GM21786 (cell line): ENCODE measurements around the gene GATD1.
A peak's percentile ranks its signal among the peaks of the same experiment; 100 is the strongest.

ENCODE experiments used
- ATAC-seq: cut with Tn5 transposase; IDR thresholded peaks from one replicate; pipeline ENCODE4 v1.9.1; 2021; ENCODE audit not compliant: unreplicated experiment

The GATD1 gene

GRCh38 chr11:782264-783174 lies 5.2 kb upstream of the GATD1 start:
- no peak for ATAC-seq

DNA sequence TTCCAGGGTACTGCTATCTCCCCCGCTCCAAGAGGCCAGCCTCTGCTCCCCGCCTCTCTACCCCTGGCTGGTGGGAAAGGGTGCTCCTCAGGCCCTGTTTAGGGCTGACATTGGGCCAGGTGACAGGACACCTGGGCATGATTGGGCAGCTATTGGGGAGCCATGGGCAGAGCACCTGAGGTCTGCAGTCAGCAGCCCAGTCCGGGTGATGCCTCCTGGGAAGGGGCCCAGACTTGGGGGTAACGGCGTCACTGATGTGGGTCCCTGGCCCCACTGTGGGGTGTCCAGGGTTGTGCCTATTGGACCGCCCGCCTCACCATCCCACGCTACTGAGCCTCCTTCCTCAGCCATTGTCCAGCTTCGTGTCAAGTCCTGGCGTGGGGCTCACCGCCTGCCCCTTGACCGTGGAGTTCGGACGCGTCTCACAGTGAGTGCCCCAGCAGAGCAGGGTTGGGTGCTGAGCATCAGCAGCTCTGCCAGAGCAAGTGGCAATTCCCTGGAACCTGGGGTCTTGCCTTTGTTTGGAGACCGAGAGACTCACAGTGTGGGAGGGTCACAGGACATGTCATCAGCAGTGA lies 2.8 kb upstream of the GATD1 start:
- no peak for ATAC-seq

GRCh38 chr11:778976-779954 lies 2.0 kb upstream of the GATD1 start:
- ATAC-seq = no peak

- ATAC-seq = peak; percentile 30
Observed at GRCh38 chr11:776561-777287, 563 bp downstream of the GATD1 start.

GRCh38 chr11:776263-776560 lies 1.1 kb downstream of the GATD1 start:
- no peak for ATAC-seq

GRCh38 chr11:774873-775592 lies 2.3 kb downstream of the GATD1 start:
- ATAC-seq = no peak

DNA sequence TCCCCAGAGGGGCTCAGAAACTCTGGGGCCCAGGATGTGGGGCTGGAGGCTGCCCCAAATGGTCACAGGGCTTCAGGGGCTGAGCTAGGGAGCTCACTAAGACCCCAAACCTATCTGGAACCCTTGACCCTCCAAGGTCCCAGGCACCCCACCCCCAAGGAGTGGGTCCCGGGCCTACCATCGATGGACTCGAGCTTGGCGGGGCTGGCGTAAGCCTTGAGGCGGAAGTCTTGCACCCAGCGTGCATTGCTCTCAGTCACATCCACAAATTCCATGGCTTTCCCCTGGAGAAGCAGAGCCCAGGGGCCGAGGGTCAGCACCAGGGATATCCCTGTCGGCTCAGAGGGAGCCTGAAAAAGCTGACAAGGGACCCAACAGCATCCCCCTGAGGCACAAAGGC lies 3.5 kb downstream of the GATD1 start:
- ATAC-seq = no peak

DNA sequence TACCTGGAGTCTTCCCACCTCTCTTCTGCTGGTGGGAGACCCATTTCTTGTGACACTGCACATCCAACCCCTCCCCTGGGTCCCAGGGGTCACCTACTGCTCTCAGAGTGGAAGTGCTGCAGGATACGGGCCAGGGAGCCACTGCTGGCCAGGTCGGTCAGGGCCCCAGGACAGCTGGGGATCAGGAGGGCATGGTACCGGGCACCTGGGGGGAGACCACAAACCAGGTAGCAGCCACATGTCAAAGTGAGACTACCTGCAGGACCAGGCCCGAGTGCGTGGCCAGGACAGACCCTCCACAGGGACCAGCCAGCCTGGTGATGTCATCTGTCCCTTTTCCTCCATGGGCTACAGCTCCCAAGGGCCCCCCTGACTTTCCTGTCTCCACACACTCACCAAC lies 3.9 kb downstream of the GATD1 start:
- ATAC-seq = no peak

DNA sequence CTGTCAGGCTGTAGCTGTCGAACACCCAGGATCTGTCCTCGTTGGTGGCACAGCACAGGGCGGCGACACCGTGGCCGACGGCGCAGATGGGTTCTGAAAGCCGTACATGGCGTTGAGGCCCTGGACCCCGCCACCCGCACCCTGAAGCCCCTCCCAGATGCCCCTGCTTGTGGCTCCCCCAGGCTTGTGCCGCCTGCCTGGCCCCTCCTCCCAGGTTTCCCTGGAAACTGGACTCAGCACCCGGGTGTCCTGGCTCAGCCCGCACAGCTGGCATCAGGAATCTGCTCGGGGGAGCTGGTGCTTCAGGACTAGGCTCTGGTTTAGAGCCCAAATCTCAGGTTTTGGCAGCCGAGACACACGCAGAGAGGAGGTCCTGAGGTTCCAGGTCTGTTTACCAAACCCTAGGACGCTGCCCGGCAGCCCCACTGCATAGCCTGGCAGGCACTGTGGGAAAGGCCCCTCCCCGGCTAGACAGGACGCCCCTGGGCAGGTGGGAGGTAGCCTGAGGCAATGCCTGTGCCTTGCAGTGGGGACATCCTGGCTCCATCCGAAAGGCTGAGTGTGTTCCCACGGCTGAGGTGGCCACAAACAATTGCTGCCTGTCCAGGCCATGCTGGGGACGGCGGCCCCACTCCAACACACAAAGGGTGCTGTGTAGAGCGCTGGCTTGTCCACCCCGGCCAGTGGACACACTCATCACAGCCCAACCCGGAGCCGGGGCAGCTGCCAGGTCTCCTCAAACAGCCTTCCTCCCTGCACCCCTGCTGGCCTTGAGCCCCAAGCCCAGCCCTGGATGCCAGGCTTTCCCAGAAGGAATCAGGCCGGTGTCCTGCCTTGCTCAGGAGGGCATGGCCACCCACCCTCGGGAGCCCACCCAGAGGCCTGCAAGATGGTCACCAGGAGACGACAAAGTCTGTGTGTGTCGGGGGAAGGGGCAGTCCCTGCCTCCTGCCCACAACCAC lies 4.6 kb downstream of the GATD1 start:
- ATAC-seq = no peak

DNA sequence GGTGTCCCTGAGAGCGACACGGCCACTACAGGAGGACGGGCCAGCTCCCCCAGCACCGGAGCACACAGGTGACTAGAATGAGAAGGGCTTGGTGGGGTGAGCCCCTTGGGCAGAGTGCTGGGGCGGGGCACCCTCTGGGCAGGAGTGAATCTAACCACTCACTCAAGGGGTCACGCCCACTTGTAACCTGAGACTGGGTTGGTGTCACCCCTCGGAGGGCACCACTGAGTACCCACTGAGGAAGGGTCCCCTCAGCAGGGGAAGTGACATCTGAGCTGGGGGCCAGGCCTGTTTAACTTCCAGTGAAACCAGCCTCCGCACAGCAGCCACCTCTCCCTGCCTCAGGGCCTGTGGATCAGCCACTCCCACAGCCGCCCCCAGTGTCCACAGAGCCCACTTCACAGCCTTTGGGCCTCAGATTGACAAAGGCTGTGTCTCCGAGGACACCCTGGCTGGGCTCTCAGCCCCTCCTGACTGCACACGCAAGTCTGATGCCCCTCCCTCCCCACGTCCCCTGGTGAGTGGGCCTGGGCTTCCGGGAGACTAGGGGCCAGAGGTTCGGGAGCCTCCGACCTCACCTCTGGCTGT lies 5.6 kb downstream of the GATD1 start:
- ATAC-seq = no peak

- no peak for ATAC-seq
Observed at GRCh38 chr11:770642-771616, 6.4 kb downstream of the GATD1 start.

GRCh38 chr11:769887-770641 lies 7.2 kb downstream of the GATD1 start:
- no peak for ATAC-seq

GRCh38 chr11:767238-767637 lies 10.0 kb downstream of the GATD1 start:
- no peak for ATAC-seq

DNA sequence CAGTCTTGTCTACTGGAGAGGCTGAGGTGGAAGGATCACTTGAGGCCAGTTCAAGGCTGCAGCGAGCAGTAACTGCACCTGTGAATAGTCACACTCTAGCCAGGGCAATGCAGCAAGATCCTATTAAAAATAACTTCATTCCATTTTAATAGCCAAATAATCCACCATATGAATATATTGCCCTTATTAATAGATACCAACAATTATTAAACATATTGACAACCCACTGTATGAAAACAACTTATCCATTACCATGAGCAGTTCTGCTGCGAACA lies 10.4 kb downstream of the GATD1 start:
- ATAC-seq = no peak

DNA sequence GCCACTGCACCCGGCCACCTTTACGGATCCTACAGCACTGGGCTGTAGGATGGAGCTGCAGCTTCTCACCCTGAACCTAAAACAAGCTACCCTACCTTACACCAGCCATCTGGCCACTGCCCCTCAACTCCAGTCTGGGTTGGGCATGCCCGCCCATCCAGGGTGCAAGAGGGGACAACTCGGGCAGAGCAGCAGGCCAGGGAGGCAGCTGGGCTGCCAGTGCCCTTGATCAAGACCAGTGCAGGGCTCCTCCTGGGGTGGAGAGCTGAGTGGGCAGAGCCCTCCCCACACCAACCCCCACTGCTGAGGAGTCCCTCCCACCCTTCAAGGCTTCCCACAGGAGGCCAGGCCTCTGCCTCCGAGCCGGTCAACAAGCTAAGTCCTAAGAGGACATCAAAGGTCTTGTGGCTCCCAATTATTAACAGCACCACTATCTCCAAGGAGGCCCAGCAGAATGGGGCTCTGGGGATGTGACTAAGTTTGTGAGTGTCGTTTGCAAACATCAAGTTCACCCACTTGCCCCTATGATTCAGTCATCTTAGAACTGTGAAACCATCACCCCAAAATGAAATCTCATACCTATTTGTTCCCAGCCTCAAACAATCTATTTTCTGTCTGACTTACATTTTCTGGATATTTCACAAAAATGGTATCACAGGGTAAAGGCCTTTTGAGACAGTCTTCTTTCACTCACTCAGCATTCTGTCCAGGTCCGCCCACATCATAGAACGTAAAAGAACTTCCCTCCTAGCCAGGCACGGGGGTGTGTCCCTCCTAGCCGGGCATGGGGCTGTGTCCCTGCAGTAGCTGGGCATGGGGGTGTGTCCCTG lies 11.0 kb downstream of the GATD1 start:
- ATAC-seq = no peak

DNA sequence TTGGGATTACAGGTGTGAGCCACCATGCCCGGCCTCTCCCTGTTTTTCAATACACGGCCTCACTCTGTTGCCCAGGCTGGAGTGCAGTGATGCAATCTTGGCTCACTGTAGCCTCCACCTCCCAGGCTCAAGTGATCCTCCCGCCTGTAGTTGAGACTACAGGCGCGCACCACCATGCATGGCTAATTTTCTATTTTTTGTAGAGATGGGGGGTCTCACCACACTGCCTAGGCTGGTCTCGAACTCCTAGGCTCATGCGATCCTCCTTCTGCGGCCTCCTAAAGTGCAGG lies 11.5 kb downstream of the GATD1 start:
- ATAC-seq = no peak
